Spleen (tissue), 7 donors: ENCODE data around the gene TMEM132D.

Experiments
- POLR2AphosphoS5 ChIP-seq, 3 donors: sonication (generic); formaldehyde crosslinking; IDR thresholded peaks; one replicate each; pipeline ENCODE4 v1.5.1; 2017; ENCODE audit warnings: antibody characterized with exemption in 3 of 3
- TF ChIP-seq, protein P1 (sequence below), 11 experiments: fragments of 200-600 bp in 7 of 11; fragments of 450-650 bp in 4 of 11; sonication (generic) in 4 of 11; IDR thresholded peaks in 8 of 11; conservative IDR thresholded peaks in 3 of 11; 1 replicate in 7 of 11; 2 replicates in 4 of 11; pipeline versions ENCODE4 v1.4.0 to v1.8.0; 2016 to 2021; ENCODE audit warnings: antibody characterized with exemption in 11 of 11, inconsistent platforms in 4 of 11, mild to moderate bottlenecking in 1 of 11
- donor health status: DM: no; HTN: no; CAD: no; lungs with moderate emphysema.
- donor health status: DM: no; HTN: no; CAD: no.
- donor health status: DM: no; HTN: no; CAD: no.

- TF ChIP-seq, protein P1, sequence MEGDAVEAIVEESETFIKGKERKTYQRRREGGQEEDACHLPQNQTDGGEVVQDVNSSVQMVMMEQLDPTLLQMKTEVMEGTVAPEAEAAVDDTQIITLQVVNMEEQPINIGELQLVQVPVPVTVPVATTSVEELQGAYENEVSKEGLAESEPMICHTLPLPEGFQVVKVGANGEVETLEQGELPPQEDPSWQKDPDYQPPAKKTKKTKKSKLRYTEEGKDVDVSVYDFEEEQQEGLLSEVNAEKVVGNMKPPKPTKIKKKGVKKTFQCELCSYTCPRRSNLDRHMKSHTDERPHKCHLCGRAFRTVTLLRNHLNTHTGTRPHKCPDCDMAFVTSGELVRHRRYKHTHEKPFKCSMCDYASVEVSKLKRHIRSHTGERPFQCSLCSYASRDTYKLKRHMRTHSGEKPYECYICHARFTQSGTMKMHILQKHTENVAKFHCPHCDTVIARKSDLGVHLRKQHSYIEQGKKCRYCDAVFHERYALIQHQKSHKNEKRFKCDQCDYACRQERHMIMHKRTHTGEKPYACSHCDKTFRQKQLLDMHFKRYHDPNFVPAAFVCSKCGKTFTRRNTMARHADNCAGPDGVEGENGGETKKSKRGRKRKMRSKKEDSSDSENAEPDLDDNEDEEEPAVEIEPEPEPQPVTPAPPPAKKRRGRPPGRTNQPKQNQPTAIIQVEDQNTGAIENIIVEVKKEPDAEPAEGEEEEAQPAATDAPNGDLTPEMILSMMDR (IDR thresholded peaks at IDR 0.05 in 8 of 11, conservative IDR thresholded peaks at IDR 0.05 in 3 of 11): no peak
- no peak for TF ChIP-seq POLR2AphosphoS5 (IDR thresholded peaks at IDR 0.05)
Measured at GRCh38 chr12:129202109-129202814, 701.6 kb downstream of the TMEM132D start.
